EL (cell line): ENCODE data around the gene CD164.

Experiments
- DNase-seq: peaks from one replicate; pipeline ENCODE4 v3.0.0-alpha.2; 2016

The CD164 gene

DNA sequence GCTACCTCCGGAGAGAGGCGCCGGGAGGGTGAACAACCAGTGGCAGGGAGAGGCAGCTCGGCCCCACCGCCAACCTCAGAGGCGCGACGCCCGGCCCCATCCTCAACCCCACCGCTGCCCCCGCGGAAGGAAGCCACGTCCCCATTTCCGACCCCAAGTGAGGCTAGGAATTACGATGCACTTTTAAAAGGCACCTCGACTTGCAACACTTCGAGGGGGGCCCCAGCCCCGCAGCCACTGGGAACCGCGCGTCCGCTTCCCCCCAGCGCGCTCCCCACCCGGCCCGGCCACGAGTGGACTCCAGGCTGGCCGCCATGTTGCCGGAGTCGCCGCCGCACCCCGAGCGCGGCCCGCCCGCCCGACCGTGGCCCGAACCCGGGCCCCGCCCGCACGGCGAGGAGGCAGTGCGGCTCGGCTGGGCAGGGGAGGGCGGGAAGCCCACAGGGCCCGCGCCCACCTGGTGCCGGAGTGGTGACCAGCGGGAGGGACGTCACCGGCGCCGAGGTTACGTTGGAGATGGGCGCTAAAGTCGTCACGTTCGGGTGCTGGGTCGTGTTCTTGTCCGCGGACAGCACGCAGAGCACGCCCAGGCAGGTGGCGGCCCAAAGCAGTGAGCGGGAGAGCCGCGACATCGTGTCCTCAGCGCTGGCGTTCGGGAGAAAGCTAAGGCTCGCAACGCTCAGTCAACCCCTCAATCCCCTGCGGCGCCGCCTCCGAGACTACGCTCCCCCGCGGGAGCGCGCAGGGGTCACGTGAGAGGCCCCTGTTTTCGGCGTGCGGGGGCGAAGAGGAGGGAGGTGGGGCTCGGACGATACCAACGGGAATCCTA, at the start of gene CD164:
TSS of gene CD164 (minus strand) at position 721 of the 829 bp plus-strand sequence. CDS start at position 632, 89 bp downstream.
- DNase-seq: peak; percentile 95

GRCh38 chr6:109429496-109429895, 47.2 kb upstream of the CD164 start:
- DNase-seq: no peak

GRCh38 chr6:109428889-109429477, 46.7 kb upstream of the CD164 start:
- peak; percentile 60 for DNase-seq

DNA sequence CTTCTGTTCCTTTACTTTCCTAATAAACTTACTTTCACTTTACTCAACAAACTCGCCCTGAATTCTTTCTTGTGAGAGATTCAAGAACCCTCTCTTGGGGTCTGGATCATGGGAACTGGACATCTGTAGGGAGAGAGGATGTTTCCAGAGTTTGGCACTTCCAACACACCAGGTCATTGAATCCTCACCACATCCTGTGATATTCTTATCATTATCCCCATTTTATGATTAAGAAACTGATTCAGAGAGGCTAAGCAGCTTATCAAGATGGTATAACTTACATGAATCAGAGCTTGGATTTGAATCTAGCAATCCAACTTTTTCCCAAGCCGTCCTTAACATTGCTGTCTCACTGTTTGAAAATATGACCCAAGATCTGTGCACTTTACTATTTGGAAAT, 42.7 kb upstream of the CD164 start:
- DNase-seq: no peak

- DNase-seq: no peak
These were observed 38.9 kb upstream of the CD164 start for GRCh38 chr6:109421184-109421583.

GRCh38 chr6:109420751-109421150, 38.5 kb upstream of the CD164 start:
- no peak for DNase-seq

DNA sequence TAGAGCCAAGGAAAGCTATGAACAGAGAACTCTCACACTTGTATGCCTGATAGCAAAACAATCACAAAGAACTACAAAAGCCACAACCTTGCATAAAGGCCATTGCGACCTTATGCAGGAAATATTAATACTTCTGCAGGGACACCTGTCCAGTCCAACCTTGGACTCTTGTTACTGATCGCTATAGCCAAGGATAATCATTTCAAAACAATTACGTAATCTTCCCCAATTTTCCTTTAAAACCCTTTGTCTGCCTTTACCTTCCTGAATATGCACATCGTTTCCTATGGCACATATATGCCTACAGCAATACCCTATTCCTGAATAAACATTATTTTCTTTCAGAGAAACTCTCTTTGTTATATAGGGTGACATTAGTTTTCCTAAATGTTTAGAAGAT, 35.4 kb upstream of the CD164 start:
- no peak for DNase-seq

- no peak for DNase-seq
These were observed 28.8 kb upstream of the CD164 start for GRCh38 chr6:109411034-109411433.

- DNase-seq: no peak
These were observed 23.9 kb upstream of the CD164 start for GRCh38 chr6:109406196-109406595.

GRCh38 chr6:109397020-109397419, 14.8 kb upstream of the CD164 start:
- DNase-seq: no peak

DNA sequence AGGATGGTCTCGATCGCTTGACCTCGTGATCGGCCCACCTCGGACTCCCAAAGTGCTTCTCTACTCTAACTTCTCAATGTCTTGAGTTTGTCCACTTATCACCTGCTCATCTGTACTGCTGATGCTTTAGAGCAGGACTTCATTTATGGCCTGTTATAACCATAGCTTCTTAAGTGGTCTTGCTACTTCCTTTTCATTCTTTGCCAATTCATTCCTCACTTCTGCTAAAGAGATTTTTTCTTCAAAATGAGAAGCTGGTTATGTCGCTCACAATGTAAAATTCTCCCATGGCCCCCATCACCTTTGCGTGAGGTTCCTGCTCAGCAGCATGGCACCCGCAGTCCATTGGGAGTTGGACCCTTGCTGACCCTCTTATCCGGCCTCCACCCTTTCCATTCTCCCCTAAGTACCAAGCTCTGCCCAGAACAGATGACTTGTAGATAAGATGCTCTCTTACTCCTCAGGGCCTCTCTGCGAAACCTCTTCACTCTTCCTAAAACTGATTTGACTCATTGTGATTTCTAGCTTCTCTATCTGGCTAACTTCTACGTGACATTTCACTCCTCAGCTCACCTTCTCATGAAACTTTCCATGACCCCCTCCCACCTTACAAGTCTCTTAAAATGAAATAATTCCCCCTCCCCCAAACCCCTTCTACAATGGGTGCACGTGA, 13.9 kb upstream of the CD164 start:
- DNase-seq: no peak

DNA sequence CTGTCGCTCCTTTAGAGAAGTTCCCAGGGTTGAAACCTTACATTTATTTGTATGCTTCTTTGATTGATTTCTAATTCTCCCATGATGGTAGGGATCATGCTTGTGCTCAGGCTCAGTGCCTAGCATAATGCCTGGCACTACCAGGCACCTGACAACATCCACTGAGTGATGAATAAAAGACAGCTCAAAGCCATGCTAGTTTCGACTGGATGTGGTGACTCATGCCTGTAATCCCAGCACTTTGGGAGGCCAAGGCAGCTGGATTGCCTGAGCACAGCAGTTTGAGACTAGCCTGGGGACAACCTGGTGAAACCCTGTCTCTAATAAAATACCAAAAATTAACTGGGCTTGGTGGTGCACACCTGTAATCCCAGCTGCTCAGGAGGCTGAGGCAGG, 11.6 kb upstream of the CD164 start:
- DNase-seq: peak; percentile 28

DNA sequence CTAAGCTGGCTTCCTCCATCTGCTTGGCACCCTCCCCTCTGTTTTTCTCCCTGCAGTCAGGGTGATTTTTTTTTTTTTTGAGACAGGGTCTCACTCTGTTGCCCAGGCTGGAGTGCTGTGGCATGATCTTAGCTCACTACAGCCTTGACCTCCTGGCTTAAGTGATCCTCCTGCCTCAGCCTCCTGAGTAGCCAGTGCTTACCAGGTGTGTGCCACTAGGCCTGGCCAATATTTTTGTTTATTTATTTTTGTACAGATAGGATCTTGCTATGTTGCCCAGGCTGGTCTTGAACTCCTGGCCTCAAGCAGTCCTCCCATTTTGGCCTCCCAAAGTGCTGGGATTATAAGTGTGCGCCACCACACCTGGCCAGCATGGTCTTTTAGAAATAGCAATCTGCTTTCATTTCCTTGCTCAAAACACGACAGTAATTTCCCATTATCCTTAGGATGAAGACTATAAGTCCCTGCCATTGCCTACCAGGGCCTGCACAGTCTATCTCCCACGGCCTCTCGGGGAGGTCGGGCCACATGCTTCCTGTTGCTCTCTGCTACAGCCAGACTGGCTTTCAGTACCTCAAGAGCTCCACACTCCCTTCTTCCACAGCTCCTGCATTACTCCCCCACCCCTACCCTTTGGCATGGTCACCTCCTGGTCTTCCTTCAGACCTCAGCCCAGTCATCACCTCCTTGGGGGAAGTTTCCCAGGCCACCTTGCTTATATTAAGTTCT, 11.1 kb upstream of the CD164 start:
- DNase-seq: no peak

DNA sequence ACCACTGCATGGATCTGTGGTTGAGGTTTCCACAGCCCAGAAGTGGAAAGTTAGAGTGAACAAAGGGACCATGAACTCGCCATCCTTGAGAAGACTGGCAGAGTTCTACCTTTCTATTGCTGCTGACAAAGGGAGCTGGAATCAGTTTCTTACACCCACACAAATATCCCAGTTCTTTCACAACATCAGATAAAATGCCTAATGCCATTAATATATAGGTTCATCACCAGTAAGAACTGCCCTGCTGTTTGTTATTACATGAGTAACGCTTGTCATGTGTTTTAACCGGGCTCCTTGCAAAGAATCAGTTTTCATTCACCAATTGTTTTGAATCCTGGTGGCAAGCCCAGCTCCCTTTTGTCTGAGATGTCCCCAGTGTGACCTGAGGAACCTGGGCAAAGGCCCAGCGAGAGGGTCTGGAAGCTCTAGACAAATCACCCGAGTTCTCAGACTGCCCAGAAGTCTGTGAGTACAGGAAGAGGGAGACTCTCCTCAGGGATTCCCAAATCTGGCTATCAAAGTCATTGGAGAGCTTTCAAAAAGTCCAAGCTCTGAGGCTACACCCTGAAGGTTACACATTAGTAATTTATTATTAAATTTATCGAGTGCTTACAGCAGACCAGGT, 7.5 kb upstream of the CD164 start:
- DNase-seq: no peak

GRCh38 chr6:109388265-109388664, 6.0 kb upstream of the CD164 start:
- DNase-seq: no peak

GRCh38 chr6:109383438-109383940, 1.2 kb upstream of the CD164 start:
- DNase-seq: no peak

GRCh38 chr6:109382576-109383437, 540 bp upstream of the CD164 start:
- peak; percentile 94 for DNase-seq

DNA sequence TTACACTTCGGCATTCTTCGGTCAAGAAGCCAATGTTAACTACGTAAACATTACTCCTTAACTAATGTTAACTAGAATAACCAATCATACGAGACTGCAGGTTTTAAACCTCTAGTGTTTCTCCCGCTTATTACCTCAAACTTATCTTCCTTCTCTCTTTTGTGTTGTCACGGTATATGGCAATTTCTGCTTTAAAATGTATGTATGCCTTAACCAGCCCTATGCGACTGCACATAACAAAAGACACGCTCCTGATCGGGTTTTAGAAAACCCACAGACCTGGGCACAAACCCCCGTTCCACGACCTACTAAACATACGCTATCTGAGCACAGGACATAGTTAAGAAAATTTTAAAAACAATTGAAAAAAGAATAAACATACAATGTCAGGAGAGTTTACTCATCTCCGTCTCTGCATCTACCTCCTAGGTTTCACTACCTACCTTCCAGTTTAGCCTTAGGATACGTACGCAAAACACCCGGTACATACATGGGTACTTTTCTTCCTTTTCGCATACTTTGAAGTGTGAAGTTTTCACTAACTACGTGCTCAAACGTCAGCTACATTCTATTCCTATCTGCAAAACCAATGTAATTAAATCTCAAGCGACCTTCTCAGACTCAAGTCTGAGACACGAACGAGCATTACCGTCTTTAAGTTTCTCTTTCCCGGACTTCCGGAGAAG, 1.1 kb downstream of the CD164 start:
- peak; percentile 17 for DNase-seq

DNA sequence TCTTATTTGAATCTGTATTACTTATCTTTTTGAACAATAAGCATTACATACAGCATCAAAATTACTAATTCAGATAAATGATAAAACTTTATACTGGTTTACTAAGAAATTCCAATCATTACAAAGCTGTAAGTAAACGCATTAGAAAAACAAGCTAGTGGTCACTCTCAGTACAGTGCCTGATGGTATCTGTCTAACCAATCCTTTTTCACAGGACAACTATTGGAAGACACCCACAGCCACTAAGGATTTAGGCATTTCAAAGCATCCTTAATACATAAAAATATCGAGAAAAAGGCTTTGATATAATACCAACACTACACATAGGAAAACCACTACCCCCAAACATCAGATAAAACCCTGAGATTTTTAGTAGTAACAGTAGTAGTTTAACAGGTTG, 2.6 kb downstream of the CD164 start:
- DNase-seq: peak; percentile 60

GRCh38 chr6:109377717-109378116, 4.5 kb downstream of the CD164 start:
- DNase-seq: no peak

- no peak for DNase-seq
These were observed 7.9 kb downstream of the CD164 start for GRCh38 chr6:109374326-109374892.
